HG02588 (cell line): ENCODE data around the gene CNPY1.

ENCODE experiments used
- ATAC-seq: cut with Tn5 transposase; IDR thresholded peaks from one replicate; pipeline ENCODE4 v1.9.1; 2021; ENCODE audit warnings: mild to moderate bottlenecking, moderate library complexity; ENCODE audit not compliant: unreplicated experiment

The CNPY1 gene

DNA sequence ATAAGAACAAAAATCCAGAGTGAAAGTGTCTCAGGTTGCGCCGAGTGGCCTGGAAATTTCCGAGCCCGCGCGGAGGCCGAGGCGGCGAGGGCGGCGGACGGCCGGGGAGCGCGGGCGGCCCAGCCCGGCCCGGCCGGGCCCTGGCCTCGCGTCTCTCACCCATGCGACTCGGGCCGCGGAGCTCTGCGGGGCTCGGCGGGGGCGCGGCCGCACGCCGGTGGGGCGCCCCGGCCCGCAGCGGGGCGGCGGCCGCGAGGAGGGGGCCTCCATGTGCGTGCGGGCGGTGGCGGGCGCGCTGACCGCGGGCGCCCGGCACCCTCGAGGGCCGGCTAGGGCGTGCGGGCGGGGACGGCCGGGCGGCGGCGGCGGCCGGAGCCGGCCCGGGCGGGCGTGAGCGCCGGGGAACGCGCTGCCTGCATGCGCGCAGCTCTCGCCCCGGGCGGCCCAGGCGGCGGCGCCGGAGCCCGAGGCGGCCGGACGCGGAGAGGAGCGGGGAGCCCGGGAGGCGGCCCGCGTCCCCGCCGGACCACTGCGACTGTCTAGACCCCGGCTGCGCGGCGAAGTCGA lies 88.7 kb downstream of the CNPY1 start:
- no peak for ATAC-seq

DNA sequence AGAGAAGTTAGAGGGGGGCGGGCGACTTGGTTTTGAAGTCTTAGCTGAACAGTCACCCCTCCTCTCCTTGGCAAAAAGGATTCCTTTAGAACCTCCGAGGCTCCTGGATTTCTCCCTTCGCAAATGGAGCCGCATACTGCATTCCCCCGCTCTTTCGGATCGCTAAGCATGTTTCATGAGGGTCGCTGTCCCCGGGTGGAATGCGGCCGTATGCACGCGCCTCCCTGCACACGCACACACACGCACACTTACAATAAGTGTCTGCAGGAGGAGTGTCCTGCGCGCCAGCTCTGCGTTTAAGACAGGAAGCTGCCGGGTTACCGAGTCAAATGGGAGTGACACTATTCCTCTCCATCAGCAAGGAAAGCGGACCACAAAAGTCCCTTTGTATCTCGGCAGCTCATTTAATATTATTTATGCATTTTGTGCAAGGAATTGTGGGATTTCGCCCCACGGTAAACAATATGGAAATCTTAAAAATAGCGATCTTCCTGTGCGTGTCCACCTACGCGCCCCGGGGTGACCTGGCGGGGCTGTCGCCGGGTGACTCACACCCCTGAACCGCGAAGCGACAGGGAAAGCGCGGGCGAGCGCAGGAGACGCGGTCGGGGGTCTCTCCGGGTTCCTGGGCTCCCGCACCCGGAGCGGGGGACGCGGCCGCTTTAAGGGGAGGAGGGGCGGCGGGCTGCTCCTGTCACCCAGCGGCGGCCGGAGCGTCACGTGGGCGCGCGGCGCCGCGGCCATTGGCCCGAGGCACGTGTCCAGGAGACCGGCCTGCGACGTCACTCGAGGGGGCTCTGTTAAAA lies 89.4 kb downstream of the CNPY1 start:
- ATAC-seq = no peak

DNA sequence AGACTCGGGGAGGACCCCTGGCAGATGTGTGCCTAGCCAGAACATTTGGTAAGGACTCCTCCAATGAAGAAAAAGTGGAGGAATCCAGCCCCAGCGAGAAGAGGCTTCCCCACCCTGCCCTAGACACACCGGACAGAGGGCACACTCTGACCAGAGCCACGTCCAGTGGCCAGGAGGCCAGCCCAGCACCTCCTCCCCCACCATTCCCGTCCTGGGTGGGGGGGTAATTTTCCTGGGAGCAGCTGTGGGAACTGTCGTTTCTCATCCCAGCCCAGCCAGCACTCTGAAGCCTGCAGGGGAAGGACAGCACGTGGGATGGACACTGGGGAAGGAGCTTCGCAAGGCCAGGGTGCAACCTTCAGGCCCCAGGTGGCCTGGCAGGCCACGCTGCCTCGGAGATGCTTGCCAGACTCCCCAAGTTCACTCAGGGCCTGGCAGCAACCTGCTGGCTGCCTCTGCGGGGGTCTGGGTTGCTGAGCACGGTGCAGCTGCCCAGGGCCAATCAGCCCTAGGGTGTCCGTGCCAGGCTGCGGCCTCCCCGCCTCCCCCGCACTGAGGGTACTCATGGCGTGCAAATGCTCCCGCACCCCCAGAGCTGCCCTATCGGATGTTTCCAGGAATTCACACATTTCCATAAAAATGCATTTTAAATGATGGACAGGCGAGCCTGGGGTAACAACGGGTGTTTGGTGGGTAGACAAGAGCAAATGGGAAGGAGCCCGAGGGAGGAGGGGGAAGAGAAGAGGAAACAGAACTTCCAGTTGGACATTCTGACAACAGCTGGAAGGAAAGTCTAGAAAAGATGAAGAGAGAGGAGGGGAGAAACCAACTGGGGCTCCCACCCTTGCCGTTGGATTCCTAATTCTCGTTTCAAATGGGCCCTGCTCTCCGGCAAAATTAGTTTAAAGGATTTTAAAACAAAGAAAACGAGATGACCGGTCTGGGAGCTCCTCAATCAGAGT lies 90.3 kb downstream of the CNPY1 start:
- ATAC-seq = no peak

- ATAC-seq = no peak
Measured at GRCh38 chr7:155455132-155455693, 91.1 kb downstream of the CNPY1 start.

- no peak for ATAC-seq
Measured at GRCh38 chr7:155454183-155455112, 91.9 kb downstream of the CNPY1 start.

- ATAC-seq = no peak
Measured at GRCh38 chr7:155453296-155454182, 92.8 kb downstream of the CNPY1 start.

DNA sequence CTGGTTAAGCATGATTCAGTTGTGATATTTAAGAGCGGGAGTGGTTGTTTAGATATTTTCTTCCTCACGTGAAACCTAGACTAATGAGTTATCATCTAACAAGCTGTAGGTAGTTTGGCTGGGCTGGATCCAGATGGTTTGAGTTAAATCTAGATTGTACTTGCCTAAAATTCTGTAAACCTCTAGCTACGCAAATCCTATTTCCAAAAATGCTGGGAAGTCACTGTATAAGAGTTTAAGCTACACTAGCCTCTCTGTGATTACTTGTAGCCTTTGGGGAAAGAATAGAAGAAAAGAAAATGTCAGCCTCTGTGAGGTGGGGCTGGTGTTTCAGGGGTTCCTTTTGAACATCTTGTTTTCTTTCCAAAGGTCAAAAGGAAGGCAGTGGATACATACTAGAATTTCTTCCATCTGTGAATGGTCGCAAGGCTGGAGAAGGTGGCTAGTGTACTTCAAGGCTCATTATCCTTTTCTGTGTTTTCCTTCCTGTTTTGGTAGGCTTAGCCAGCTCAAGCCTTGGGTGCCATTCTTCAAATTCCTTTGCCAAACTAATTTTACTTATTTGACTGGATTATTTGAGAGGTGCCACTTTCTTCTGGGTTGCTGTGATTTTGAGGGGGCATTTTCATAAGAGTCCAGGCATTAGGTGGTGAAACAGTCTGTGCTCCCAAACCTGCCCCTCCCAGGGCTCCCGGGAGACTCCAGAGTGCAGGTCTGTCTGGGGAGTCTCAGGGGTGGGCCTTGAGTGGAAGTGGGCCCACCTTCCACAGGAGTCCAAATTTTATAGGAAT lies 93.7 kb downstream of the CNPY1 start:
- ATAC-seq = no peak

DNA sequence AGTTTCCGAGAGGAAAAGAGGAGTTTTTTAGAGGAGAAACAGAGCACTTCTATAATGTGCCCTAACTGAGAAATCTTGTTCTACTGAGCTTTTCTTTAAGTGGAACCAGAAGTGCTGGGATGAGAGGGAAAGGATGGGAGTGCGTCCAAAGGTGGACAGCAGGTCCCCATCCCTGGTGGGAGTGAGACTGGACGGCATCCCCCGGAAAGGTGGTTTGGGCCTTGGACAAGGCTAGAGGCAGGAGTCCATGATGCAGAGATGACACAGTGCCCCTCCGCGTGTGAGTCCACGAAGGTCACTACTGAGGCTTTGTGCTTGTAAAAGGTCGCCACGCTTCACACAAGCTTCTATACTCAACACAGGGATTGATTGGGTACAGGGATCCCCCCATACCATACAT lies 94.5 kb downstream of the CNPY1 start:
- no peak for ATAC-seq
